ENCODE results near the gene BID.

Gene BID

DNA sequence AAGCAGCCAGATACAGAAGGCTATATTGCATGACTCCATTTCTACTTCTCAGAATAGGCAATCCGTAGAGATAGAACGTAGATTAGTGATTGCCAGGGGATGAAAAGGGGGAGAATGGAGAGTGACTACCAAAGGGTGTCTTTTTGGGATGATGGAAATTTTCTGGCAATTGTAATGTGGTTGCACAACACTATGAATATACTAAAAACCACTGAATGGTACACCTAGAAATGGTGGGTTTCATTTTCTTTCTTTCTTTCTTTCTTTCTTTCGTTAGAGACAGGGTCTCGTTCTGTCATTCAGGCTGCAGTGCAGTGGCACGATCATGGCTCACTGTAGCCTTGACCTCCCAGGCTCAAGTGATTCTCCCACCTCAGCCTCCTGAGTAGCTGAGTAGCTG, 54.4 kb downstream of the BID start:
- H3K27ac ChIP-seq (ENCODE audit: low read length): no peak overlapping the region
- H3K9ac ChIP-seq (ENCODE audit: low read depth, low read length): no peak overlapping the region
- no peaks in the 10 kb centered on the region for H3K27me3 ChIP-seq (ENCODE audit: insufficient read depth, low read length, poor library complexity)
- H2AFZ ChIP-seq (ENCODE audit: low read depth, low read length): no peak overlapping the region
- peaks cover 18% of the 10 kb centered on the region; the same call in 1 of the 2 replicates for H3K79me2 ChIP-seq (ENCODE audit: insufficient read depth, low read length)
- peaks cover 4% of the 10 kb centered on the region; the same call in 1 of the 2 replicates for H3K36me3 ChIP-seq (ENCODE audit: insufficient read depth, low read length)
- DNase-seq (no peak), ATAC-seq (ENCODE audit: insufficient read depth, low read depth) (no peak)
- H3K9me3 ChIP-seq (ENCODE audit: insufficient read depth, low read length, severe bottlenecking): no peaks in the 10 kb centered on the region
- H3K4me1 ChIP-seq (ENCODE audit: insufficient read depth, low read length): 0 out of 2 replicates have a peak, but pooled peaks cover 3% of the 10 kb centered on the region
- H3K4me3 ChIP-seq (ENCODE audit: low read depth in 1 of 2, low read length in 2 of 2): no peak overlapping the region
- H3K4me2 ChIP-seq (ENCODE audit: insufficient read depth, low read length): no peak overlapping the region
- no peak for TF ChIP-seq EZH2 (IDR thresholded peaks at IDR 0.05; ENCODE audit: borderline replicate concordance, low read depth, low read length, severe bottlenecking)
- TF ChIP-seq, protein P1, sequence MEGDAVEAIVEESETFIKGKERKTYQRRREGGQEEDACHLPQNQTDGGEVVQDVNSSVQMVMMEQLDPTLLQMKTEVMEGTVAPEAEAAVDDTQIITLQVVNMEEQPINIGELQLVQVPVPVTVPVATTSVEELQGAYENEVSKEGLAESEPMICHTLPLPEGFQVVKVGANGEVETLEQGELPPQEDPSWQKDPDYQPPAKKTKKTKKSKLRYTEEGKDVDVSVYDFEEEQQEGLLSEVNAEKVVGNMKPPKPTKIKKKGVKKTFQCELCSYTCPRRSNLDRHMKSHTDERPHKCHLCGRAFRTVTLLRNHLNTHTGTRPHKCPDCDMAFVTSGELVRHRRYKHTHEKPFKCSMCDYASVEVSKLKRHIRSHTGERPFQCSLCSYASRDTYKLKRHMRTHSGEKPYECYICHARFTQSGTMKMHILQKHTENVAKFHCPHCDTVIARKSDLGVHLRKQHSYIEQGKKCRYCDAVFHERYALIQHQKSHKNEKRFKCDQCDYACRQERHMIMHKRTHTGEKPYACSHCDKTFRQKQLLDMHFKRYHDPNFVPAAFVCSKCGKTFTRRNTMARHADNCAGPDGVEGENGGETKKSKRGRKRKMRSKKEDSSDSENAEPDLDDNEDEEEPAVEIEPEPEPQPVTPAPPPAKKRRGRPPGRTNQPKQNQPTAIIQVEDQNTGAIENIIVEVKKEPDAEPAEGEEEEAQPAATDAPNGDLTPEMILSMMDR (IDR thresholded peaks at IDR 0.05; ENCODE audit: borderline replicate concordance, extremely low read depth, low read length, poor library complexity, severe bottlenecking): no peak
- H4K20me1 ChIP-seq (ENCODE audit: insufficient read depth, low read length): 0 out of 2 replicates have a peak, but pooled peaks cover 3% of the 10 kb centered on the region

DNA sequence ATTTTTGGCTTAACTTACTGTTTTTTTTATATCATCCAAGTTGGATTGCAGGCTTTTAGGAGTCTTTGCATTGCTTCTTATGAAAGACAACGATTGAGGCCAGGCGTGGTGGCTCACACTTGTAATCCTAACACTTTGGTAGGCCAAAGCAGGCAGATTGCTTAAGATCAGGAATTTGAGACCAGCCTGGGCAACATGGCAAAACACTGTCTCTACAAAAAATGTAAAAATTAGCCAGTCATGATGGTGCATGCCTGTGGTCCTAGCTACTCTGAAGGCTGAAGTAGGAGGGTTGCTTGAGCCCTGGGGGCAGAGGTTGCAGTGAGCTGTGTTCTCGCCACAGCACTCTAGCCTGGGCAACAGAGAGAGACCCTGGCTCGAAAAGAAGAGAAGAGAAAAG, 56.6 kb downstream of the BID start:
- H3K27ac ChIP-seq (ENCODE audit: low read length): no peak overlapping the region
- no peaks in the 10 kb centered on the region for H4K20me1 ChIP-seq (ENCODE audit: insufficient read depth, low read length)
- ATAC-seq (ENCODE audit: insufficient read depth, low read depth) (no peak), DNase-seq (no peak)
- no peak overlapping the region for H3K9ac ChIP-seq (ENCODE audit: low read depth, low read length)
- H3K79me2 ChIP-seq (ENCODE audit: insufficient read depth, low read length): peaks cover 10% of the 10 kb centered on the region
- TF ChIP-seq, protein P1 (IDR thresholded peaks at IDR 0.05; ENCODE audit: borderline replicate concordance, extremely low read depth, low read length, poor library complexity, severe bottlenecking): no peak
- no peak for TF ChIP-seq EZH2 (IDR thresholded peaks at IDR 0.05; ENCODE audit: borderline replicate concordance, low read depth, low read length, severe bottlenecking)
- no peak overlapping the region for H2AFZ ChIP-seq (ENCODE audit: low read depth, low read length)
- no peaks in the 10 kb centered on the region for H3K36me3 ChIP-seq (ENCODE audit: insufficient read depth, low read length)
- no peak overlapping the region for H3K4me2 ChIP-seq (ENCODE audit: insufficient read depth, low read length)
- H3K9me3 ChIP-seq (ENCODE audit: insufficient read depth, low read length, severe bottlenecking): no peaks in the 10 kb centered on the region
- no peaks in the 10 kb centered on the region for H3K4me1 ChIP-seq (ENCODE audit: insufficient read depth, low read length)
- H3K4me3 ChIP-seq (ENCODE audit: low read depth in 1 of 2, low read length in 2 of 2): no peak overlapping the region
- no peaks in the 10 kb centered on the region for H3K27me3 ChIP-seq (ENCODE audit: insufficient read depth, low read length, poor library complexity)

DNA sequence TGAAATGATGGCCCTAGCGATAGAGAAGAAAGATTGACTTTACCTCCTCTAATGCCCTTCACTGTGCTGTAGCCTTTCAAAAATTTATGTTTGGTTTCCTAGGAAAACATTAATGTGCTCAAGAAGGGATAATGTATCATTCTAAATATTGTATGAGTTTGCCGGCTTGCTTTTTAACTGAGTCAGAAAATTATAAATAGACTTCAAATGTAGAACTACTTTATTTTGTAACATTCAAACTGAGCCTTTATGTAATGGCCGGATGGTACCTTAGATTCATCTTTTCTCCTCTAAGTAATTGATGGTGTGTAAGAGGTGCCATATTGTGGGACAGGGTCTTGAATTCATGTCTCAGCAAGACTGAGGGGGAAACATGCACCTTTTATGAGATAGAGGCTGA, 57.7 kb downstream of the BID start:
- no peaks in the 10 kb centered on the region for H3K4me1 ChIP-seq (ENCODE audit: insufficient read depth, low read length)
- no peak overlapping the region for H3K27ac ChIP-seq (ENCODE audit: low read length)
- no peak for ATAC-seq (ENCODE audit: insufficient read depth, low read depth)
- H3K9me3 ChIP-seq (ENCODE audit: insufficient read depth, low read length, severe bottlenecking): no peaks in the 10 kb centered on the region
- no peak overlapping the region for H3K9ac ChIP-seq (ENCODE audit: low read depth, low read length)
- H3K79me2 ChIP-seq (ENCODE audit: insufficient read depth, low read length): peaks cover 6% of the 10 kb centered on the region
- no peaks in the 10 kb centered on the region for H3K27me3 ChIP-seq (ENCODE audit: insufficient read depth, low read length, poor library complexity)
- no peak for DNase-seq
- no peaks in the 10 kb centered on the region for H4K20me1 ChIP-seq (ENCODE audit: insufficient read depth, low read length)
- no peaks in the 10 kb centered on the region for H3K36me3 ChIP-seq (ENCODE audit: insufficient read depth, low read length)
- TF ChIP-seq, protein P1 (IDR thresholded peaks at IDR 0.05; ENCODE audit: borderline replicate concordance, extremely low read depth, low read length, poor library complexity, severe bottlenecking): no peak
- H3K4me2 ChIP-seq (ENCODE audit: insufficient read depth, low read length): no peak overlapping the region
- no peak overlapping the region for H2AFZ ChIP-seq (ENCODE audit: low read depth, low read length)
- H3K4me3 ChIP-seq (ENCODE audit: low read depth in 1 of 2, low read length in 2 of 2): no peak overlapping the region

DNA sequence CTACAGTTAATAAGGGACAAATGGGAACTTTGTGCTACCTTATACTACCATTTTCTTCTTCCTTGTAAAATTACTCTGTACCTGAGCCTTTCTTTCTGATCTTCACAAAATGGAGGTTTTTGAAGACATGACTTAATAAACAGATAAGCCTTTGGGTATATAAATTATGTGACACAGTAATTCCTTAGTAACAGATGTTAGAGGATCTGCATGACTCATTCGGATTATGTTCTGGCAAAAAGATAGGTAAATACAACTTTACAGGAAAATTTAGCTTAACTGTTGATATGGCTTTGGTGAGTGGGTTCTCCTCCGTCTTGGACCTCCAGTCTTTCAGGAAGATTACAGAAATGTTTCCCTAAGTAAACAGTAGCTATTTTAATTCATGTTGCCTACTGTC, 61.8 kb downstream of the BID start:
- Histone ChIP-seq H3K27me3 (ENCODE audit: insufficient read depth, low read length, poor library complexity) (no peaks in the 10 kb centered on the region), H3K79me2 (ENCODE audit: insufficient read depth, low read length) (peaks cover 19% of the 10 kb centered on the region), H3K4me2 (ENCODE audit: insufficient read depth, low read length) (no peak overlapping the region), H3K4me1 (ENCODE audit: insufficient read depth, low read length) (peaks cover 9% of the 10 kb centered on the region), H3K36me3 (ENCODE audit: insufficient read depth, low read length) (no peaks in the 10 kb centered on the region), H3K27ac (ENCODE audit: low read length) (no peak overlapping the region), H3K4me3 (ENCODE audit: low read depth in 1 of 2, low read length in 2 of 2) (no peak overlapping the region), H3K9me3 (ENCODE audit: insufficient read depth, low read length, severe bottlenecking) (no peaks in the 10 kb centered on the region), H4K20me1 (ENCODE audit: insufficient read depth, low read length) (no peaks in the 10 kb centered on the region), H3K9ac (ENCODE audit: low read depth, low read length) (no peak overlapping the region), H2AFZ (ENCODE audit: low read depth, low read length) (no peak overlapping the region)
- ATAC-seq (ENCODE audit: insufficient read depth, low read depth): no peak
- no peak for DNase-seq
- TF ChIP-seq EZH2 (IDR thresholded peaks at IDR 0.05; ENCODE audit: borderline replicate concordance, low read depth, low read length, severe bottlenecking): no peak
- TF ChIP-seq, protein P1 (IDR thresholded peaks at IDR 0.05; ENCODE audit: borderline replicate concordance, extremely low read depth, low read length, poor library complexity, severe bottlenecking): no peak
